PFSK-1 (cell line): Measurements from ENCODE around the gene EIF1B.

Experiments
- FOXP2 ChIP-seq: optimal IDR thresholded peaks from 2 replicates; pipeline ENCODE3; 2011; ENCODE audit warnings: borderline replicate concordance, control low read depth, inconsistent platforms; ENCODE audit not compliant: insufficient read depth; ENCODE audit errors: extremely low read length, extremely low read depth
- POLR2AphosphoS5 ChIP-seq: IDR thresholded peaks from 2 replicates; pipeline ENCODE4 v1.6.1; 2012; ENCODE audit warnings: low read depth, mild to moderate bottlenecking, control low read depth, low read length, moderate library complexity
- REST ChIP-seq, 2 experiments: IDR thresholded peaks; 2 replicates each; pipeline versions ENCODE4 v1.6.1 to v1.8.0; 2011 to 2012; ENCODE audit warnings: low read depth in 2 of 2, low read length in 2 of 2, control low read depth in 1 of 2, inconsistent platforms in 1 of 2, mild to moderate bottlenecking in 1 of 2, moderate library complexity in 1 of 2; ENCODE audit not compliant: insufficient read depth in 1 of 2
- SIN3A ChIP-seq: IDR thresholded peaks from 2 replicates; pipeline ENCODE4 v1.6.1; 2012; ENCODE audit warnings: mild to moderate bottlenecking, low read length, moderate library complexity, borderline replicate concordance; ENCODE audit not compliant: insufficient read depth
- TAF1 ChIP-seq: IDR thresholded peaks from 2 replicates; pipeline ENCODE4 v1.6.1; 2012; ENCODE audit warnings: low read length, control low read depth, borderline replicate concordance; ENCODE audit not compliant: insufficient read depth

EIF1B gene

GRCh38 chr3:40339871-40340270 lies 30.4 kb downstream of the EIF1B start:
- TF ChIP-seq TAF1 (no peak), POLR2AphosphoS5 (no peak), FOXP2 (no peak), SIN3A (no peak), REST (IDR thresholded peaks at IDR 0.05; ENCODE audit: insufficient read depth in 1 of 2, low read depth in 2 of 2, low read length in 2 of 2) (no peak)

- TF ChIP-seq REST (IDR thresholded peaks at IDR 0.05; ENCODE audit: insufficient read depth in 1 of 2, low read depth in 2 of 2, low read length in 2 of 2) (no peak), POLR2AphosphoS5 (no peak)
Measured at GRCh38 chr3:40340541-40341170, 31.1 kb downstream of the EIF1B start.

- TF ChIP-seq REST (IDR thresholded peaks at IDR 0.05; ENCODE audit: insufficient read depth in 1 of 2, low read depth in 2 of 2, low read length in 2 of 2) = no peak
- no peak for TF ChIP-seq POLR2AphosphoS5
- no peak for TF ChIP-seq FOXP2
- no peak for TF ChIP-seq TAF1
Measured at GRCh38 chr3:40341671-40342070, 32.2 kb downstream of the EIF1B start.

GRCh38 chr3:40350529-40350928 lies 41.0 kb downstream of the EIF1B start:
- TF ChIP-seq SIN3A (no peak), REST (IDR thresholded peaks at IDR 0.05; ENCODE audit: insufficient read depth in 1 of 2, low read depth in 2 of 2, low read length in 2 of 2) (no peak), TAF1 (no peak), POLR2AphosphoS5 (no peak), FOXP2 (no peak)

GRCh38 chr3:40355410-40355809 lies 45.9 kb downstream of the EIF1B start:
- TF ChIP-seq REST (IDR thresholded peaks at IDR 0.05; ENCODE audit: insufficient read depth in 1 of 2, low read depth in 2 of 2, low read length in 2 of 2) = no peak
- TF ChIP-seq TAF1 = no peak
- no peak for TF ChIP-seq SIN3A
- no peak for TF ChIP-seq POLR2AphosphoS5
- no peak for TF ChIP-seq FOXP2
